Spleen (tissue), 11 donors: ENCODE data around the gene CPXM2. TPM values are rescaled to one million over a fixed set of nuclear protein-coding genes. Genes with fewer than 3 reads are reported as not detected.

ENCODE experiments used
- DNase-seq: peaks from one replicate; pipeline ENCODE4 v3.0.0-alpha.2; 2020
- H3K27ac ChIP-seq, 8 donors: fragments of 200-600 bp; sonication (generic) in 7 of 8; 1 replicate in 4 of 8; 2 replicates in 4 of 8; pipeline versions ENCODE4 v1.5.0 to v1.8.0; 2016 to 2021; ENCODE audit warnings: inconsistent platforms in 4 of 8, mild to moderate bottlenecking in 4 of 8, moderate library complexity in 1 of 8
- H3K27me3 ChIP-seq, 7 donors: fragments of 200-600 bp; sonication (generic) in 6 of 7; replicated peaks in 1 of 7; 1 replicate in 4 of 7; 2 replicates in 3 of 7; pipeline versions ENCODE4 v1.5.0 to v1.8.0; 2016 to 2021; ENCODE audit warnings: inconsistent platforms in 3 of 7, mild to moderate bottlenecking in 1 of 7
- H3K36me3 ChIP-seq, 6 donors: fragments of 200-600 bp; sonication (generic) in 5 of 6; 1 replicate in 4 of 6; 2 replicates in 2 of 6; pipeline versions ENCODE4 v1.5.0 to v1.8.0; 2016 to 2021; ENCODE audit warnings: inconsistent platforms in 2 of 6
- H3K4me1 ChIP-seq, 6 donors: fragments of 200-600 bp; sonication (generic) in 5 of 6; 1 replicate in 3 of 6; 2 replicates in 3 of 6; pipeline versions ENCODE4 v1.5.0 to v1.8.0; 2016 to 2021; ENCODE audit warnings: inconsistent platforms in 3 of 6
- H3K4me3 ChIP-seq, 8 donors: fragments of 200-600 bp; sonication (generic) in 7 of 8; 1 replicate in 4 of 8; 2 replicates in 4 of 8; pipeline versions ENCODE4 v1.5.0 to v1.8.0; 2016 to 2021; ENCODE audit warnings: inconsistent platforms in 4 of 8, mild to moderate bottlenecking in 4 of 8, moderate library complexity in 2 of 8
- H3K9me3 ChIP-seq, 8 donors: fragments of 200-600 bp; sonication (generic) in 7 of 8; 1 replicate in 4 of 8; 2 replicates in 4 of 8; pipeline versions ENCODE4 v1.5.0 to v1.8.0; 2016 to 2021; ENCODE audit warnings: inconsistent platforms in 4 of 8
- CTCF ChIP-seq, 11 experiments: fragments of 200-600 bp in 7 of 11; fragments of 450-650 bp in 4 of 11; sonication (generic) in 4 of 11; IDR thresholded peaks in 8 of 11; conservative IDR thresholded peaks in 3 of 11; 1 replicate in 7 of 11; 2 replicates in 4 of 11; pipeline versions ENCODE4 v1.4.0 to v1.8.0; 2016 to 2021; ENCODE audit warnings: antibody characterized with exemption in 11 of 11, inconsistent platforms in 4 of 11, mild to moderate bottlenecking in 1 of 11
- POLR2A ChIP-seq, 3 donors: fragments of 450-650 bp; IDR thresholded peaks; one replicate each; pipeline ENCODE4 v1.5.1; 2017; ENCODE audit warnings: antibody characterized with exemption in 3 of 3, mild to moderate bottlenecking in 1 of 3
- POLR2AphosphoS5 ChIP-seq, 3 donors: sonication (generic); formaldehyde crosslinking; IDR thresholded peaks; one replicate each; pipeline ENCODE4 v1.5.1; 2017; ENCODE audit warnings: antibody characterized with exemption in 3 of 3
- WGBS, 5 donors: extraction: QIAGEN DNeasy Blood & Tissue Kit in 3 of 5; methylation state at CpG; one replicate each; pipeline versions ENCODE4 v1.1.5 to v1.1.7; 2013 to 2018; 5-methylcytosine and 5-hydroxymethylcytosine counted together
- intact Hi-C: fragments of 100-400 bp; cut with DNase I; formaldehyde crosslinking; loops from one replicate; pipeline ENCODE4 v1.15.0; 2023; ENCODE audit warnings: low total_unique reads
- polyA plus RNA-seq, 3 donors: library from polyadenylated mRNA; stranded (reverse); fragments of 200-250 nt; gene quantifications; one replicate each; pipeline ENCODE4 v1.2.1, GENCODE V29; 2013
- total RNA-seq, 7 donors: library from RNA; depleted of rRNA in 3 of 7; stranded (reverse); fragments of >200 nt in 3 of 7; fragmentation: NEBNext Ultra II Directional in 4 of 7; extraction: Animal tissue kit (Norgen Biotek cat#: 25700) in 4 of 7; gene quantifications; one replicate each; pipeline versions ENCODE4 v1.1.0 to v1.2.1, GENCODE V29; 2016 to 2021
- donor health status: healthy with polysubstance abuse.
- donor health status: DM: no; HTN: no; CAD: no; lungs with moderate emphysema.
- donor health status: DM: no; HTN: no; CAD: no.
- donor health status: Bipolar disorder and iron deficiency.
- donor health status: healthy.
- donor health status: DM: no; HTN: no; CAD: no.
- donor health status: DM: yes; HTN: yes; CAD: no.

Gene CPXM2
- total and polyA plus RNA-seq, 10 donors: 3.7 to 38.2 (median 21.7) TPM

GRCh38 chr10:123821136-123821535 lies 70.5 kb downstream of the CPXM2 start:
- no peaks in the 10 kb centered on the region for H3K27me3 ChIP-seq
- 60 to 82% (median 78%) methylated on average over 2 of the region's 2 CpGs for WGBS, 5 donors

GRCh38 chr10:123809632-123810031 lies 82.0 kb downstream of the CPXM2 start:
- no peak overlapping the region for H3K4me3 ChIP-seq
- no peak overlapping the region for H3K27ac ChIP-seq
- no peaks in the 10 kb centered on the region for H3K9me3 ChIP-seq
- peaks cover 0 to 7% (median 2%) of the 10 kb centered on the region in 6 donors for H3K4me1 ChIP-seq
- H3K36me3 ChIP-seq: no peaks in the 10 kb centered on the region
- no peak for DNase-seq
- TF ChIP-seq CTCF (IDR thresholded peaks at IDR 0.05 in 8 of 11, conservative IDR thresholded peaks at IDR 0.05 in 3 of 11) (no peak), POLR2A (IDR thresholded peaks at IDR 0.05) (no peak), POLR2AphosphoS5 (IDR thresholded peaks at IDR 0.05) (no peak)
- peaks cover 0 to 26% (median 0%) of the 10 kb centered on the region in 7 donors for H3K27me3 ChIP-seq
- intact Hi-C loops: no loop called here

More at GRCh38 chr10:123821136-123821535, 70.5 kb downstream of the CPXM2 start:
- no peak for DNase-seq
- intact Hi-C loops: no loop called here
- TF ChIP-seq CTCF (IDR thresholded peaks at IDR 0.05 in 8 of 11, conservative IDR thresholded peaks at IDR 0.05 in 3 of 11): no peak
- no peak for TF ChIP-seq POLR2A (IDR thresholded peaks at IDR 0.05)
- no peak for TF ChIP-seq POLR2AphosphoS5 (IDR thresholded peaks at IDR 0.05)
- H3K4me1 ChIP-seq: no peaks in the 10 kb centered on the region
- no peaks in the 10 kb centered on the region for H3K36me3 ChIP-seq
- H3K27ac ChIP-seq: no peak overlapping the region
- peaks cover 0 to 11% (median 0%) of the 10 kb centered on the region in 8 donors for H3K9me3 ChIP-seq
- H3K4me3 ChIP-seq: no peak overlapping the region

GRCh38 chr10:123808906-123809305 lies 82.7 kb downstream of the CPXM2 start:
- Histone ChIP-seq H3K27me3 (peaks cover 0 to 27% (median 0%) of the 10 kb centered on the region in 7 donors), H3K4me3 (no peak overlapping the region), H3K27ac (peak overlapping the region in 1 of 8 donors; percentile 31), H3K36me3 (no peaks in the 10 kb centered on the region), H3K4me1 (peaks cover 0 to 7% (median 2%) of the 10 kb centered on the region in 6 donors), H3K9me3 (no peaks in the 10 kb centered on the region)
- DNase-seq: no peak
- WGBS, 5 donors: 41 to 46% (median 44%) methylated on average over 6 of the region's 6 CpGs
- intact Hi-C loops: no loop called here
- TF ChIP-seq POLR2A (IDR thresholded peaks at IDR 0.05) (no peak), CTCF (IDR thresholded peaks at IDR 0.05 in 8 of 11, conservative IDR thresholded peaks at IDR 0.05 in 3 of 11) (no peak), POLR2AphosphoS5 (IDR thresholded peaks at IDR 0.05) (peak in 1 of 3 donors; percentile 57)

- WGBS, 5 donors: 61 to 85% (median 79%) methylated on average over 2 of the region's 2 CpGs
- Histone ChIP-seq H3K9me3 (no peaks in the 10 kb centered on the region), H3K4me1 (peaks cover 0 to 7% (median 2%) of the 10 kb centered on the region in 6 donors), H3K27ac (peak overlapping the region in 1 of 8 donors; percentile 31), H3K27me3 (peaks cover 0 to 27% (median 0%) of the 10 kb centered on the region in 7 donors), H3K36me3 (no peaks in the 10 kb centered on the region), H3K4me3 (no peak overlapping the region)
- no peak for DNase-seq
- intact Hi-C loops: no loop called here
- TF ChIP-seq POLR2A (IDR thresholded peaks at IDR 0.05) (no peak), CTCF (IDR thresholded peaks at IDR 0.05 in 8 of 11, conservative IDR thresholded peaks at IDR 0.05 in 3 of 11) (no peak), POLR2AphosphoS5 (IDR thresholded peaks at IDR 0.05) (no peak)
Measured at GRCh38 chr10:123808286-123808685, 83.3 kb downstream of the CPXM2 start.
